OCI-M2 (cell line): Measurements from ENCODE around the gene SEPTIN8.

ENCODE experiments used
- DNase-seq: peaks from one replicate; lab custom pipeline; 2025; ENCODE audit not compliant: unreplicated experiment; lab: John Stamatoyannopoulos, UW

Gene SEPTIN8

DNA sequence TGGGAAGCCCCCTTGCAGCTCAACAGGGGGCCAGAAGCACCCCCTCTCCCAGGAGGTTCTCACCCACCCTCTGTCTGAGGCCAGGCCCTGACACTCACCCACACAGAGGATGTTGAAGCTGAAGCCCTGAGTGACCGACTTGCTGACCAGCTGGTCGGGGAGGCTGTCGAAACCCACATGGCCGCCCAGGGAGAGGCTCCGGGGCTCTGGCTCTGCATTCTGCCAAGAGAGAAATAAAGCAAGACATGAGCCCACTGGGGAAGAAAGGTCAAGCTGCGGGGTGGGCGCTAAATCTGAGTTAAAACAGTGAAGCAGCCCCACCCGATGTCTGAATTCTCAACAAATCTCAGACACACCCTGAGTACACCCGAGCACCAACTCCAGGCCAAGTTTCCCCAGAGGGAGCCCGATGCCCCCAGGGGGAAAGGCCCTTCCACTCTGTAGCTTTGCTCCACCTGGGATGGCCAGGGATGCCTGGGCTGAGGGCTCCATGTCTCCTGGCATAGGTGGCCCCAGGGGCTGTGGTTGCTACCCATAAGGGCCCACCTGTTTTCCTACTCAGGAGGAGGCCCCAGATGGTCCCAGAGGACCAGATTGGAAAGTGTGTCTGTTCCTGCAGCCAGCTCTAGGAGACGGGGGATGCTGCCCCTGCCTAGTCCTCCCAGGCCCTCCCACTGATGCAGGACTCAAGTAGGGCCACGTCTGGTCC lies 11.6 kb downstream of the SEPTIN8 start:
- no peak for DNase-seq

- DNase-seq: no peak
These were observed 12.3 kb downstream of the SEPTIN8 start for GRCh38 chr5:132764671-132765238.

DNA sequence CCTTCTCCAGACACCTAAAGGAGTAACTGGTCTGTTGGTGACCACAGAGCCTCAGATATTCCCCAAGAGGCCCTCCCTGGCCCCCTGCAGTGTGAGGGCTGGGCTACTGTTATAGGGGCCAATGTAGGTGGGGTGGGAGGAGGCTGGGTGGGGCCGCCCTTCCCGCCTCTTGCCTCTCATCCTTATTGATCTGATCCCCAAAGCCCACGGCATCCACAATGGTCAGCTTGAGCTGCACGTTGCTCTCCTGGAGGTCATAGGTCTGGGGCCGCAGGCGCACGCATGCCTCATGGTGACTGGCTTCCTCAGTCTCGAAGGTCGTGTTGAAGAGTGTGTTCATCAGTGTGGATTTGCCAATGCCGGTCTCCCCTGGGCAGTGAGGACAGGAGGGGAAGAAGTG lies 13.0 kb downstream of the SEPTIN8 start:
- no peak for DNase-seq

GRCh38 chr5:132763181-132764036 lies 13.6 kb downstream of the SEPTIN8 start:
- DNase-seq: no peak

GRCh38 chr5:132762246-132763000 lies 14.6 kb downstream of the SEPTIN8 start:
- no peak for DNase-seq

- no peak for DNase-seq
These were observed 15.5 kb downstream of the SEPTIN8 start for GRCh38 chr5:132761321-132762240.

DNA sequence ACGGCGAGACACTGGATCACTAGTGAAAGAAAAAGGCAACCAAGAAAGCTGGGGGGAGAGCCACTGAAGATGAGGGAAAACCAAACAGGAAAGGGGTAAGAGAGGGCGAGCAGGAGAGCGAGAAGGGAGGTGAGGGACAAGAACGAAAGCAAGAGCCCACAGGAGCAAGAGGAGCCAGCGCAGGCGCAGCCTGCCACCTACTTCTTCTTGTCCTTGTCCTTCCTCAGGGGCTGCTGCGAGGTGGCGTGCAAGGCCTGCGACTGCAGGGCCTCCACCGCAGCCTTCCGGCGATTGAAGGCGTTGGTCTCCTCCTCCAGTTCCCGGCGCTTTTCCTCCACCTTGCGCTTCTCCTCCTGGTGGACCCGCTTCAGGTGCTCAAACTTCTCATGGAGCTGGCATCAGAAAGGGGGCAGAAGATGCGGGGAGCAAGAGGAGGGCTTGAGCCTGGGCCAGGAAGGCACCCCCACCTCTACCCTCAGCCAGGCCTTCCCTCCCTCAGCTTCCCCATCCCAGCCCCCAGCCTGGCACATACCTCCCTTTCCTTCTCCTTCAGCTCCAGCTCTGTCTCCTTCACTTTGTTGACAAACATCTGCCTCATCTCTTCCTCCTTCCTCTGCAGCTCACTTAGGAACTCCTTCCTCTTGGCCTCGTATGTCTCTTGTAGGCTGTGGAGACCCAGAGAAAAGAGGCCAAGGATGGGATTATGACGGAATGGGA lies 16.3 kb downstream of the SEPTIN8 start:
- no peak for DNase-seq

DNA sequence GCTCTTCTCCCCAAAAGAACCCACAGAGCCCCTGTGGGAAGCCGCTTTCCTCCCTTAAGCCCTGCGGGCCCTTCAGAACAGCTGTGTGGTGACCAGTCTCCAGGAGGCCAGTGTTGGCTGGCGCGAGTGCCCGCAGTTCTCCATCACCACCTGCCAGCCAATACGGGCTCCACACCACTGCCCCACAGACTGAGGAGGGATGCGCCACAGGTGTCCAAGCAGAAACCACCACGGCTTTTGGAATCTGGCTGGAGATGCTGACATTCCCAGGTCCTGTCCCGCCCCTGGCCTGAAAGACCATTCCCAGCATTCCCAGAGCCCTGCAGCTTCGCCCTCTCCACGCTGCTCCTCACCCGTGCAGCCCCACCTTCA lies 17.0 kb downstream of the SEPTIN8 start:
- no peak for DNase-seq

- DNase-seq: no peak
These were observed 17.7 kb downstream of the SEPTIN8 start for GRCh38 chr5:132759114-132760048.

DNA sequence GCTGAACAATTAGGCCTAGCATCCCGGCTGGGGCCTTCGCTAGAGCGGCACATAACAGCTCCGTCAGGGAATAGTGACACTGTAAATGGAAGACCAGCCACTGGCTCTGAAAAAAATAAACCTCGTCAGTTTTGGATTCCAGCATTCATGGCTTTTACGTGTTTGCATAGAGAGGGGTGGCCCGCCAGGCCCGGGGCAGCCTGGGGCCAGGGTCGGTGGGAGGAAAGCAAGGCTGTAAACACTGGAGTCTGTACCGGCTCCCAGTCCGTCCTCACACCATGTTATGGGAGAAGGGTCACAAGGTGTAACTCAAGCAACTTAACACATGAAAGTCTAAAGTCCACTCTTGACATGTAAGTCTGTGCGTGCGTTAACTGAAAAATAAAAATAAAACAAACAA lies 18.6 kb downstream of the SEPTIN8 start:
- no peak for DNase-seq

- DNase-seq: no peak
These were observed 20.5 kb downstream of the SEPTIN8 start for GRCh38 chr5:132756542-132756941.

- DNase-seq: no peak
These were observed 22.1 kb downstream of the SEPTIN8 start for GRCh38 chr5:132754947-132755346.

- DNase-seq: no peak
These were observed 22.9 kb downstream of the SEPTIN8 start for GRCh38 chr5:132754111-132754510.

- DNase-seq: no peak
These were observed 23.7 kb downstream of the SEPTIN8 start for GRCh38 chr5:132753135-132753987.

- DNase-seq: no peak
These were observed 24.4 kb downstream of the SEPTIN8 start for GRCh38 chr5:132752581-132753125.

GRCh38 chr5:132751971-132752580 lies 25.0 kb downstream of the SEPTIN8 start:
- no peak for DNase-seq

DNA sequence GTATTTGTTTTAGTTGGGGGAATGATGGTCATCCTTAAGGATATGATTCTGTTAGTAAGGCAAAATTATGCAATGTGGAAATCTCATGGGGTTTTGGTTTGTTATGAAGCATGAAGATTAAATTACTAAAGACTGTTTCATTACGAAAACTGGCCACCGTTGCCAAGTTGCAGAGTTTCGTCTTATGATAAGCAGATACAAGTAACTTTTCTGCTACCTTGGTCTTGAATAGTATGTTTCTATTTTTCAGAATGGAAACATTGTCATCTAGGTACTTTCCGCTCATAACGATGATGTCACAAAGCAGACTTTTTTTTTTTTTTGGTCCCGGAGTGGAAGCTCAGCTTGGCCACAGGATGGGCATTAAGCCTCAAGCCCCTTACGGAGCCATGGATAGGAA lies 25.6 kb downstream of the SEPTIN8 start:
- DNase-seq: no peak
